HAP-1 (cell line): ENCODE data around the gene INAFM2.

Experiments used
- DNase-seq, 2 experiments: peaks; one replicate each; pipeline ENCODE4 v3.0.0-alpha.2; 2016 to 2020; ENCODE audit warnings: low spot score in 2 of 2
- H3K27me3 ChIP-seq: fragments of 250-450 bp; sonication (Bioruptor Pico); 2 replicates; pipeline ENCODE4 v1.5.1; 2020; ENCODE audit warnings: low read depth, mild to moderate bottlenecking, moderate library complexity
- H3K36me3 ChIP-seq: fragments of 250-450 bp; sonication (Bioruptor Pico); replicated peaks from 2 replicates; pipeline ENCODE4 v1.5.1; 2020; ENCODE audit warnings: mild to moderate bottlenecking
- H3K4me1 ChIP-seq: fragments of 250-450 bp; sonication (Bioruptor Pico); 2 replicates; pipeline ENCODE4 v1.5.1; 2020; ENCODE audit warnings: mild to moderate bottlenecking
- H3K4me3 ChIP-seq: fragments of 250-450 bp; sonication (Bioruptor Pico); 2 replicates; pipeline ENCODE4 v1.5.1; 2020; ENCODE audit warnings: mild to moderate bottlenecking, moderate library complexity
- H3K9me3 ChIP-seq: fragments of 250-450 bp; sonication (Bioruptor Pico); 2 replicates; pipeline ENCODE4 v1.5.1; 2020; ENCODE audit warnings: mild to moderate bottlenecking, moderate library complexity
- in situ Hi-C: fragments of 300-500 bp; cut with MboI; formaldehyde crosslinking; loops from 3 replicates; pipeline ENCODE4 v1.14.3; 2020; ENCODE audit warnings: low sequenced_read_pairs, inconsistent platforms, mixed read lengths

The INAFM2 gene

DNA sequence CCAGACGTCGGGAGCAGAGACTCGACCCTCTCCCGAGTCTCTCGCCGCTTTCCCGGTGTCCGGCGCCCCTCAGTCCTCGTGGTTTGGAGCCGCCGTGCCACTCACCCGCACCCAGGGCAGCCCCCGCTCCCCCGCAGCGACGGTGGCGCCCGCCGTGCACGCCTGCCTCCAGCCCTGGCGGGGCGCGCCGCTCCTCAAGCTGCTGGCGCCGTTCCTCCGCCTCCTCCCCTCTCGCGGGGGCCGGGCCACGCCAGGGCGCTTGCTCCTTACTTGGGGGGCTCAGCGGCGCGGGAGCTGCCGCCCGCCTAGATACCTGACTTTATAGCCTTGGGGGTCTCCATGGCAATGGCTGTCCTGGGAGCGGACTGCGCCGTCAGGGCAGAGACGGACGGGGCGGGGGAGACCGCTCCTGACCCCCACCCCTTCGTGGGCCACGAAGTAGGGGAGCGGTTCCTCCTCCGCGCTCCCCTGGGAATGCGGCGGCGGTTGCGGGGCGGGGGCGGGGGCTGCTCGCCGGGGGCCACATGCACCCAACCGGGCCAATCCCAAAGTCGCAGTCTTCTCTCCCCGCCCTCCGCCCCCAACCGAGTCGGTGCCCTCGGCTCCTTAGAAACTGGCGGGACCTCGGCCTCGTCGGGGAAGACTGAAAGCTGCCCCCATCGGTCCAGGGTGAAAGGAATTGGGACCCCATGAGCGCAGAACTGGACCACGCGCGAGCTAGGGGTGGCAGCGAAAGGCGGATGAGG, 40.5 kb upstream of the INAFM2 start, which contains the start of gene ANKRD63:
Gene ANKRD63 (minus strand): TSS at position 196 of the 746 bp plus-strand sequence. CDS start 478 bp downstream, outside the sequence.
- peak in 1 of 2 experiments; percentile 57 for DNase-seq
- peaks cover 15% of the 10 kb centered on the region for H3K4me1 ChIP-seq

DNA sequence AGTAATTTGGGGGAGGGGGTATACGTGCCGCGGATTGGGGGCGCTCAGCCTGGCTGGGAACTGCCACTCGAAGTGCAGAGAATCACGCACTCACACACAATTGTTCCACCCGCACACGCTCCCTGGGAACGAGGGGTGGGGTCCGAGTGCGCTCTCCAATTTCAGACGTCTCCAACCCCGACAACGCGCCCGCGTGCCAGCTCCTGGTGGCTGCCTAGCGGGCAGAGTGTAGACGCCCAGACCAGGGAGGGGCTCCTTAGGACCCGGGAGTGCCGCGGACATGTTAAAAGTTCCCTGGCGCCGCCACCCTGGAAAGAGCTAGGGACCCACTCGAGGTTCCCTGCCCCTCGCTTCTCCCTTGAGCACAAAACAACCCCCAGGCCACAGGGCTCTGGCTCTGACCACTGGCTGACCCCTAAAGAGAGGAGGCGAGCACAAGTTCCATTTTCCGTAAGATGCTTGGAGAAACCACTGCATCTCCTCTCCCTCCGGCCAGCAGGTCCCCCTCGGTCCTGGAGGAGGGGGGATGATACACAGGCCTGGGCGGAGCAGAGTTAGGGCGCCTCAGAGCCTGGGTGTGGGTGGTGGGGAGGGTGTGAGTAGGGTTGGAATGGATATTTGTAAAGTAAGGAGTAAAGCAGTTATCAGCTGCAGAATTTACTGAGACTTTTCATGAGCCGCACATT, 39.7 kb upstream of the INAFM2 start:
- H3K4me1 ChIP-seq, result peaks cover 17% of the 10 kb centered on the region
- no peak overlapping the region for H3K4me3 ChIP-seq
- no peaks in the 10 kb centered on the region for H3K36me3 ChIP-seq
- no peaks in the 10 kb centered on the region for H3K27me3 ChIP-seq
- in situ Hi-C loops, result no loop called here
- no peak for DNase-seq
- no peaks in the 10 kb centered on the region for H3K9me3 ChIP-seq

More for the DNA sequence above, 40.5 kb upstream of the INAFM2 start, which contains the start of gene ANKRD63:
- Histone ChIP-seq H3K36me3 (no peaks in the 10 kb centered on the region), H3K27me3 (no peaks in the 10 kb centered on the region), H3K9me3 (no peaks in the 10 kb centered on the region), H3K4me3 (peak within 1 kb of the TSS; percentile 42)
- in situ Hi-C loops, result no loop called here

DNA sequence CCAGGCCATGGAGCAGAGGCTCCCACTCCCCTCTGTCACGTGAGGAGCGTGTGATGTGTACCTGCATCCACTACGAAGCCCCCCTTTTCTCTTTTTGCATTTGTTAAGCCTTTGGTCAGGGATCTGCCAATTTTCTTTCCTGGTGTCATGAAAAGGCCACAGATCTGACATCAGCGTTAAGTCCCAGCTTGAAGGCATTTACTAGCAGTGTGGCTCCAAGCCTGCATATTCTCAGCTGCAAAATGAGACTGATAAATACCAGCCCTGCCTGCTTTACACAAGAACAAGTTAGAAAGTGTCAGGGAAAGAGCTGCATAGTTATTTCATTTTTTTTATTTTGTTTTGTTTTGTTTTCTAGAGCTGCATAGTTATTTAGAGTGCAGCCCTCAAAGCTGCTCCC, 38.3 kb upstream of the INAFM2 start:
- Histone ChIP-seq H3K36me3 (no peaks in the 10 kb centered on the region), H3K9me3 (no peaks in the 10 kb centered on the region), H3K27me3 (no peaks in the 10 kb centered on the region), H3K4me1 (peaks cover 17% of the 10 kb centered on the region), H3K4me3 (no peak overlapping the region)
- in situ Hi-C loops, result no loop called here
- DNase-seq, result no peak

DNA sequence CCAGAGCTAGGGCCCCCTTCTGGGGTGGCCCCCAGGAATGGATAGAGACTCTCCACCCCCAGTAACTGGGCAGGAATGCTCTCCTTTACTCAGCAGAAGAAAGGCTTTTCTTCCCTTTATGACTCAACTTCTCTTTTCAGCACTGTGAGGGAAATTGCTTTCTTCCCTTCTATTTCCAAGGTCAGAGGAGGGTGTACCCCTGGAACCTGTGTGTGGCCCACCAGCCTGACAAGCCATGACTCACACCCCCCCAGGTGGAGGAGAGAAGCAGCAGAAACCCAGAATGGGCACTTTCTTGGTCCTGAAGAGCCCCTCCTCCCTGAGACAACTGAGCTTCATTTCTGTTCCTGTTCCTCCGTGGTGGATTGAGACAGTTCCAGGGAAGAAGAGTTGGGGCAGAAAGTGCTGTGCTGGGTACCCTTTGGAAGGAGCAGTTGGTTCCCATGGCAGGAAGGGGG, 37.9 kb upstream of the INAFM2 start:
- in situ Hi-C loops, result no loop called here
- Histone ChIP-seq H3K9me3 (no peaks in the 10 kb centered on the region), H3K4me3 (no peak overlapping the region), H3K27me3 (no peaks in the 10 kb centered on the region), H3K4me1 (peaks cover 17% of the 10 kb centered on the region), H3K36me3 (no peaks in the 10 kb centered on the region)
- DNase-seq, result no peak

DNA sequence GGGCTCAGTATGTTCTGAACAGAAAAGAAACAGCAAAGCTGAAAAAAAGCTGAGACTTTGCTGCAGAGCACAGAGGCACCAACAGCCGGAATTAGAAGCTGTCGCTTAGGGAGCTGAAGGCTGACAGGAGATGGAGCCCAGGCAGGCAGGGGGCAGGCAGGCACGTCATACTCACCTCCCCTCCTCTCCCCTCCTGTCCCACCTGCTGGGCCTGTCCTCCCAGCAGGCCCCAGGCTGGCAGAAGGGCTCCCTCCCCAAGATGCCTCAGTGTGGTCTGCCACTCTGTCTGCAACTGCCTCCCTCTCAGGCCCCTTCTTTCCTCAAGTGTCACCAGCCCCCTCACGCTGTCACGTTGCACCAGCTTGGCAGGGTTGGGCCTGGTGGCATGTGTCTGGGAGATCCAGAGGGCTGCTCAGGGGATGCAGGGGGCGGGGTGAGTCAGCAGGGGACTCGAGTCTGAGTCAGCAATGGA, 37.4 kb upstream of the INAFM2 start:
- DNase-seq, result no peak
- Histone ChIP-seq H3K4me3 (no peak overlapping the region), H3K36me3 (no peaks in the 10 kb centered on the region), H3K27me3 (no peaks in the 10 kb centered on the region), H3K9me3 (no peaks in the 10 kb centered on the region), H3K4me1 (peaks cover 17% of the 10 kb centered on the region)
- in situ Hi-C loops, result no loop called here

DNA sequence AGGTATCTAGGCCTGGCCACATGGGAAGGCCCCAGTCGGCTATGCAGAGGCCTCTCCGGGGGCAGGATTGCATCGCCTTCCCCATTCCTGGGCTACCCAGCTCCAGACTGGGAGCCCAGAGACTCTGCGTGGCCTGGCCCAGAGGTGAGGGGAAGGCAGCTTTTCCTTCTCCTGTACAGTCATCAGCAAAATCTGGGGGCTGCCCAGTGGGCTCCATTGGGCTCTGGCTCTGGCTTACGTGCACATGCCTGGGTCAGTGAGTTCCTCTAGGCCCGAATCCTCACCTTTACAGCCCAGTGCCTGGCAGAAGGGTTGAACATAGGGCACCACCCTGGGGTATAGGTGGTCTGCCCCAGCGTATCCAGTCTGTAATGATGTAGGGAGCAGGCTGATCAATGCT, 36.7 kb upstream of the INAFM2 start:
- Histone ChIP-seq H3K9me3 (no peaks in the 10 kb centered on the region), H3K4me3 (no peak overlapping the region), H3K4me1 (peaks cover 17% of the 10 kb centered on the region), H3K36me3 (no peaks in the 10 kb centered on the region), H3K27me3 (no peaks in the 10 kb centered on the region)
- DNase-seq, result no peak
- in situ Hi-C loops, result no loop called here

DNA sequence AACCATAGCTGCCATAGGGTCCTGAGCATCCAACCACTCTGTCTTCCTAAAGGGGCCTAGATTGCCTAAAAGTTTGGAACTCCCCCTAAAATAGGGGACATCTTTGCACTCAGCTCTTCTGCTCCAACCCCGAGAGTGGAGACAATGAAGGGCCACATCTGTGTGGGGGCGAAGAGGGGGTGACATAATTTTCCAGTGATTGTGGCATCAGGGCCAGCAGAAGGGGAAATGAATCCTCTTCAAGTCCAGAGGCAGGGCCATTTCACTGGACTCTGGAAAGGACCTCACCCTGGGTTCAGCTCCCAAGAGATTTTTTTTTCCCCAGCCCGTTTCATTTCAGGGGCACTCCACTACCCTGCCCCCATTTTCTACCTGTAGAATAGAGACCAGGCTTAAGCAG, 36.0 kb upstream of the INAFM2 start:
- peaks cover 17% of the 10 kb centered on the region for H3K4me1 ChIP-seq
- in situ Hi-C loops, result no loop called here

DNA sequence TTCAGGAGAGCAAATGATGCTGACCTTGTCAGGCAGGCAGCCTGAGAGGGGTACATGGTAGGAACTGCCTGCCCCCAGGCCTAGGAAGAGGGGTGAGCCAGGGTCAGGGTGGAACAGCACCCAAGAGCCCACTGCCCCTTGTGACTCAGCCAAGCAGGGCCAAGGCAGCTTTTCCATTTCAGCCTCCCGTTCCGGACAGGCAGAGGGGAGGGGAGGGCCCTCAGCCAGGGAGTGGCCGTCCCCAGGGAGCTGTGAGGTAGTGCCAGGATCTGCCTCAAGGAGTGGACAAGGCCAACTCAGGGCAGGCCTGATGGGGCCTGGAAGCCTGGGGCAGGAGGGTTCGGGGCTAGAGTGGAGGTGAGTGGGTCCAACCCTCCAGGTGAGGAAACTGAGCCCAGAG, 35.5 kb upstream of the INAFM2 start:
- Histone ChIP-seq H3K4me1 (peaks cover 17% of the 10 kb centered on the region), H3K36me3 (no peaks in the 10 kb centered on the region), H3K9me3 (no peaks in the 10 kb centered on the region), H3K4me3 (no peak overlapping the region), H3K27me3 (no peaks in the 10 kb centered on the region)
- DNase-seq, result peak; percentile 6 to 78
- in situ Hi-C loops, result no loop called here

More for the DNA sequence above, 36.0 kb upstream of the INAFM2 start:
- no peak for DNase-seq
- Histone ChIP-seq H3K36me3 (no peaks in the 10 kb centered on the region), H3K9me3 (no peaks in the 10 kb centered on the region), H3K27me3 (no peaks in the 10 kb centered on the region), H3K4me3 (no peak overlapping the region)

DNA sequence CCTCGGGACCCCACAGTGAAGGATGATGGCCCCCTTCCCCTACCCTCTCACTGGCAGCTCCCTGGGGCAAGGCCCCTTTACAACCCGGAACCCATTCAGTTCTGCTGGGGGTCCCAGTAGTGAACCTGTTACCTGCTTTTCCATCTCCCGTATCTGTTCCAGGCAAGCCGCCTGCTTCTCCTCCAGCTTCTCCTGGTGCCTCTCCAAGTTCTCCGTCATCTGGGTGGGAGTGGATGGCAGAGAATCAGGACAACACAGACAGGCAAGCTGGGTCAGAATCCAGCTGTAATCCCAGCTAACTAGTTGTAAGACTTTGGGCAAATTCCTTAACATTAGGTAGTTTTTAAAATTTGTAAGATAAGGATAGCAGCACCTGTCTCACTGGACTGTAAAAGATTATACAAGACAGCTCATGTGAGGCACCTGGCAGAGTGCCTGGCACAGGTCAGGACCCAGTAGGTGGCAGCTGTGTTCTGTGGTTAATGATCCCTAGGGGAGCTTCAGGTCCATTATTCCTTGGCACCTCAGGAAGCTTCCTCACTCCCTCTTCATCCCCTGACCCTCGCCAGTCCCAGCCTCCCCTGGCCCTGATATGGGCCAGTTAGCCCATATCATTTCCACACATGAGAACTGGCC, 34.2 kb upstream of the INAFM2 start:
- Histone ChIP-seq H3K36me3 (no peaks in the 10 kb centered on the region), H3K4me1 (peaks cover 13% of the 10 kb centered on the region), H3K4me3 (no peak overlapping the region), H3K9me3 (no peaks in the 10 kb centered on the region), H3K27me3 (no peaks in the 10 kb centered on the region)
- in situ Hi-C loops, result no loop called here
- no peak for DNase-seq

DNA sequence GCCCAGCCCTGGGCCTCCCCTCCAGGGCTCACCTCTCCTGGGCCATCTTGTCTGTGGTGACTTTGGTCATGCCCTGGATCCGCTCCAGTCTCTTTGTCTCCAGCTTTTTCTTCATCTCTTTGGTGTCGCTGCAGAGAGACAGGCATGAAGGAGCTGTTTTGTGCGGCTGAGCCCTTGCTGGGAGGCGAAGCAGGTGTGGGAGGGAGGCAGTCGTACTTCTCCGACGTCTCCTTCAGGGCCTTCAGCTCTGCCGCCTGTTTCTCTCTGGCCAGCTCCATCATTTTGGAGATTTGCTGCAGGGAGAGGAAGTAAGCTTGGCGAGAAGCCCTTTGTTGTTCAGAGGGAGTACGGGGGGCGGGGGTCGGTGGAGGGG, 33.0 kb upstream of the INAFM2 start:
- Histone ChIP-seq H3K4me3 (no peak overlapping the region), H3K4me1 (peaks cover 6% of the 10 kb centered on the region), H3K9me3 (no peaks in the 10 kb centered on the region), H3K36me3 (no peaks in the 10 kb centered on the region), H3K27me3 (no peaks in the 10 kb centered on the region)
- DNase-seq, result no peak
- in situ Hi-C loops, result no loop called here

DNA sequence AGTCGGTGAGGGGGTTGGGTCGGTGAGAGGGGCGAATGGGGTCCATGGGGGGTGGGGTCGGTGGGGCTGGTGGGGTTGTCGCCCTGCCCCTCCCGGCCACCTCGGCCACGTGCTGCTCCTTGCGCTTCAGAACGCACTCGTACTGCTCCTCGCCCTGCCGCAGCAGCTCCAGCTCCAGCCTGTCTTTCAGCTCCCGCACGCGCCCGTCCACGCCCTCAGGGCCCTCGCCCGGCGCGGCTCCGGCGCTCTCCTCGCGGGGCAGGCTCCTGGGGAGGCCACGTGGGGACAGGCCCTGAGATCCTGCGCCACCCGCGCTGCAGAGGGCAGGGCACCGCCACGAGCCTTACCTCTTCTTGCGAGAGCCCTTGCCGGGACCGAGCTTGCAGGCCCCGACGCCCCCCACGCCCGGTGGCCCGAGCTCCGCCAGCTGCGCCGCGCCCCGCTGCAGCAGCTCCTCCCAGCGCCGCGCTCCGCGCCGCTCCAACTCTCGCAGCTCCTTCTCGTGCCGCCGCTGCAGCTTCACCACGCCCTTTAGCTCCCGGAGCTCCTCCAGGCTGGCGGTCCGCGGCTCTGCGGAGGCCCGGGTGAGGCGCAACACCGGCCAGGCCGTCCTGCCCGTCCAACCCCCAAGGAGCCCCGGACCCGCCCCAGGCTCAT, 32.4 kb upstream of the INAFM2 start:
- Histone ChIP-seq H3K36me3 (no peaks in the 10 kb centered on the region), H3K27me3 (no peaks in the 10 kb centered on the region), H3K9me3 (no peaks in the 10 kb centered on the region), H3K4me1 (peaks cover 5% of the 10 kb centered on the region), H3K4me3 (no peak overlapping the region)
- DNase-seq, result no peak
- in situ Hi-C loops, result no loop called here

DNA sequence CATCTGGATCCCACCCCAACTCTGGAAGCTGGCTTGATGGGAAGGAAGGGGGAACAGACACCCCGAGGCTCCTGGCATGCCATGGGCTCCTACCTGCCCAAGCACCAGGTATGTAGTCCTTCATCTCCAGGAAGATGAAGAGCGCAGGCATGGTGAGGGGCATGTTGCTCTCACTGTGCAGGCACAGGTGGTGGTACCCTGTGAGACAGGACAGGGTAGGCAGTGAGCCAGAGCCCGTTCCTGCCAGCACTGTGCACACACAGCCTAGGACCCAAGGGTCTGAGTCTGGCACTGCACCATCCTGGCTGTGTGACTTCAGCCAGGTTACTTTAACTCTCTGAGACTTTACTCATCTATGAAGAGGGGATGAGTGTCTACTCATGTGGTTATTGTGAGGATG, 31.2 kb upstream of the INAFM2 start:
- Histone ChIP-seq H3K4me3 (no peak overlapping the region), H3K4me1 (peaks cover 5% of the 10 kb centered on the region), H3K36me3 (no peaks in the 10 kb centered on the region), H3K27me3 (no peaks in the 10 kb centered on the region), H3K9me3 (no peaks in the 10 kb centered on the region)
- no peak for DNase-seq
- in situ Hi-C loops, result no loop called here

DNA sequence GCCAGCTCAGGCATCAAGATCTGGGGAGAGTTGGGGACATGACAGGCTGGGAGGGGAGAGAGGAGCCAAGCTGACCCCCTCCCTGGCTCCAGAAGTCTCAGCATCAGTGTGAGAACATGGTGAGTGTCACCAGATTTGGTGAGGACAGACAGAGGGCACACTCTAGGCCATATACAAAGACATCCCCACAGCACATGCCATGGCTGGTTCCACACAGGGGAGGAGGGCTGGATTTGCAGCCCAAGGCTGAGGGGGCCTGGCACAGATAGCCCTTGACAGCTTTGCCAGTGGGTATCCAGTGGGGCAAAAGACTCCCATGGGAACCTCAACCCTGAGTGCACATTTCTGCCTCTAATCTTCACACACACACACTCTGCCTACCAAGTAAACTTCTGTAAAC, 30.5 kb upstream of the INAFM2 start:
- Histone ChIP-seq H3K4me3 (no peak overlapping the region), H3K36me3 (no peaks in the 10 kb centered on the region), H3K4me1 (peaks cover 2% of the 10 kb centered on the region), H3K27me3 (no peaks in the 10 kb centered on the region), H3K9me3 (no peaks in the 10 kb centered on the region)
- in situ Hi-C loops, result no loop called here
- DNase-seq, result no peak
